Measurements from ENCODE around the gene CLRN1.

Gene CLRN1, protein sequence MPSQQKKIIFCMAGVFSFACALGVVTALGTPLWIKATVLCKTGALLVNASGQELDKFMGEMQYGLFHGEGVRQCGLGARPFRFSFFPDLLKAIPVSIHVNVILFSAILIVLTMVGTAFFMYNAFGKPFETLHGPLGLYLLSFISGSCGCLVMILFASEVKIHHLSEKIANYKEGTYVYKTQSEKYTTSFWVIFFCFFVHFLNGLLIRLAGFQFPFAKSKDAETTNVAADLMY

DNA sequence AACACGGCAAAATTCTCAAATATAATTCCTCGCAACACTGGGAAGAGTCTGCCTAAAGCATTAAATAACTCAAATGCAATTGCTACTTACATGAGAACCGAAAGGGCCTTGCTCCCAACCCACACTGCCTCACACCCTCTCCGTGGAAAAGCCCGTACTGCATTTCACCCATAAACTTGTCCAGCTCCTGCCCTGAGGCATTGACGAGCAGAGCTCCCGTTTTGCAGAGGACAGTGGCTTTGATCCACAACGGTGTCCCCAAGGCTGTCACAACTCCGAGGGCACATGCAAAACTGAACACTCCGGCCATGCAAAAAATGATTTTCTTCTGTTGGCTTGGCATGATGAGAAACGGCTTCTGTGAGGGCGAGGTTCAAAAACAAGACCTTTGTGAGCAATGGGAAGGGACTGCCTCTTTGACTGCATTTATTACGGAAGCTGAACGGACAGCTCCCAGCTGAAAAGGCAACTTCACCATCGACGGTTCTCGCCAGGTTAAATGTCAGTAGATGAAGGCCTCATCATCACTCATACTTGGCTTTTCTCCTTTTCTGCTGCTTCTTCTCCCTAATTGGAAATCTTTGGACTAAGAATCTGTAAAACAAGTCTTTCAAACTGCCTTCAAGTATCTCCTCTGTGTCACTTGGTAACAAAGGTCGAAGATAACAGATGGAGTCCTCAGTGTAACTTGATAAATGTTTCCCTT, at the start of gene CLRN1:
TSS of gene CLRN1 (minus strand) at position 362 of the 706 bp plus-strand sequence. CDS start at position 343, 19 bp downstream.
- TF ChIP-seq, protein P1, sequence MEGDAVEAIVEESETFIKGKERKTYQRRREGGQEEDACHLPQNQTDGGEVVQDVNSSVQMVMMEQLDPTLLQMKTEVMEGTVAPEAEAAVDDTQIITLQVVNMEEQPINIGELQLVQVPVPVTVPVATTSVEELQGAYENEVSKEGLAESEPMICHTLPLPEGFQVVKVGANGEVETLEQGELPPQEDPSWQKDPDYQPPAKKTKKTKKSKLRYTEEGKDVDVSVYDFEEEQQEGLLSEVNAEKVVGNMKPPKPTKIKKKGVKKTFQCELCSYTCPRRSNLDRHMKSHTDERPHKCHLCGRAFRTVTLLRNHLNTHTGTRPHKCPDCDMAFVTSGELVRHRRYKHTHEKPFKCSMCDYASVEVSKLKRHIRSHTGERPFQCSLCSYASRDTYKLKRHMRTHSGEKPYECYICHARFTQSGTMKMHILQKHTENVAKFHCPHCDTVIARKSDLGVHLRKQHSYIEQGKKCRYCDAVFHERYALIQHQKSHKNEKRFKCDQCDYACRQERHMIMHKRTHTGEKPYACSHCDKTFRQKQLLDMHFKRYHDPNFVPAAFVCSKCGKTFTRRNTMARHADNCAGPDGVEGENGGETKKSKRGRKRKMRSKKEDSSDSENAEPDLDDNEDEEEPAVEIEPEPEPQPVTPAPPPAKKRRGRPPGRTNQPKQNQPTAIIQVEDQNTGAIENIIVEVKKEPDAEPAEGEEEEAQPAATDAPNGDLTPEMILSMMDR (IDR thresholded peaks at IDR 0.05): no peak

GRCh38 chr3:151016478-151016795, 43.9 kb upstream of the CLRN1 start:
- TF ChIP-seq, protein P1 (IDR thresholded peaks at IDR 0.05): no peak

- TF ChIP-seq, protein P1 (IDR thresholded peaks at IDR 0.05): no peak
Measured at GRCh38 chr3:151015767-151016477, 43.4 kb upstream of the CLRN1 start.

GRCh38 chr3:151015181-151015580, 42.7 kb upstream of the CLRN1 start:
- TF ChIP-seq, protein P1 (IDR thresholded peaks at IDR 0.05): no peak

DNA sequence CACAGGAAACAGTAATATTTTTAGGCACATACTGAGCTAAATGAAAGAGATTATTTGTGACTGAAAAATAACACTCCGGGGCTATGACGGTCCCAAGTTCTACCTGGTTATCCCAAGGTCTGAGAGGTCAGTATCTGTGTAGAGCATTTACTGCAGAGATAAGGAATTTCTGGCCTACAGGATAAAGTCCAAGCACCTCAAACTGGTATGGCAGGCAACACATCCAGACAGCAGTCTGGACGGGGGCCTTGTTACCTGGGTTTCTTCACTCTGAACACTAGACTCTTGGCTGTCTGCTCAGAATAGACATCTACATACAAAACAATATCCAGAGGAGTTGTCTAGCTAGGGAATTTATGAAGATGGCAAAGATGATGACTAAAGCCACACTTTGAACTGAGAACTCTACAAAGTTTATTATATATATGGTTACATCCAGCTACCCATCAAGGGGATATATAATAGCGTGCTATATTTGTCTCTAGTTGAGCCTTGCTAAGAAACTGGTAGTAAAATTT, 42.0 kb upstream of the CLRN1 start:
- TF ChIP-seq, protein P1 (IDR thresholded peaks at IDR 0.05): no peak

DNA sequence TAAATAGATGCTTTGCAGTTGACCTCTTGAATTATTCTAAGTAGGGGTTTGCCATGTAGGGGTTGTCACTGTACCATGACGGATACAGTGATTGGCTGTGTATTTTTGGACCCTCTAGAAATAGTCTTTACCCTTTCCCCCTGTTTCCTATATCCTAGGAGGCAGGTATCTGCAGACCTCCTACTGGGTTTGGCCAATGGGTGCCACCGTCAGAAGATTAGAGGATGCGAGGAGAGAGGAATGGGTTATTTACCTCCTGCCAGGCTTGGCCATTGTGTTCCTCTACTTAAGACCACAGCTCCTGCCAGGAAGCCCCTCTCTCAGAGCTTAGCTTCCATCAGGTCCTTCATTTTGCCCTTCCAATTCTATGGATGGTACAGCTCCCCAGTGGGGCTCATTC, 40.2 kb upstream of the CLRN1 start:
- TF ChIP-seq, protein P1 (IDR thresholded peaks at IDR 0.05): no peak

DNA sequence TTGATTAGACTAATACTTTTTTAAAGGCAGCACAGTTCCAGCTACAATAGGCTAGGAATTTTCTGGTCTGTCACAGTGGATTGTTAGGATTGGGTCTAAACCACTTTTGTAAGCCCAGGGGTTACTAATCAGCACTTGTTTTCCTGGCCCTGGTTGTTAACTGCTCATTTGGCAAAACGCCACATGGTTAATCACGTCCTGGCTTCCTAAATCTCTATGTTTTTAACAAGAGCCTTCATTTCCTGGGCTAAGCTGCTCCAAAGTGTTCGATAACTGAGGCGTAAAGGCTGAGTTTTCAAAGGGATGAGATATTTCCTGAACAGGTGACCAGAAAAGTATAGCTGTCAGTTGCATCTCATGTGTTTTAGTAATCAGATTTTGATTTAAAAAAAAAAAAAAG, 38.9 kb upstream of the CLRN1 start:
- TF ChIP-seq, protein P1 (IDR thresholded peaks at IDR 0.05): no peak

Data from LNCAP (cell line).